HG03520 (cell line): ENCODE measurements around the gene BLOC1S6.

Experiments
- ATAC-seq: cut with Tn5 transposase; IDR thresholded peaks from one replicate; pipeline ENCODE4 v1.9.1; 2021; ENCODE audit warnings: mild to moderate bottlenecking, moderate library complexity; ENCODE audit not compliant: unreplicated experiment

BLOC1S6 gene

GRCh38 chr15:45587095-45587862, at the start of gene BLOC1S6:
Gene BLOC1S6, plus strand, starts transcription at chr15:45587379. Its CDS starts 65 bp downstream, at chr15:45587444.
- ATAC-seq, result peak; percentile 82

GRCh38 chr15:45539680-45540079, 47.5 kb upstream of the BLOC1S6 start:
- no peak for ATAC-seq

GRCh38 chr15:45540531-45540930, 46.6 kb upstream of the BLOC1S6 start:
- no peak for ATAC-seq

GRCh38 chr15:45543051-45543450, 44.1 kb upstream of the BLOC1S6 start:
- no peak for ATAC-seq

GRCh38 chr15:45544266-45545023, 42.7 kb upstream of the BLOC1S6 start:
- no peak for ATAC-seq

GRCh38 chr15:45546789-45547188, 40.4 kb upstream of the BLOC1S6 start:
- ATAC-seq, result no peak

- no peak for ATAC-seq
Observed at GRCh38 chr15:45548753-45549520, 38.2 kb upstream of the BLOC1S6 start.

GRCh38 chr15:45549541-45550220, 37.5 kb upstream of the BLOC1S6 start:
- ATAC-seq, result no peak

GRCh38 chr15:45550436-45550835, 36.7 kb upstream of the BLOC1S6 start:
- ATAC-seq, result no peak

GRCh38 chr15:45551676-45552075, 35.5 kb upstream of the BLOC1S6 start:
- no peak for ATAC-seq

GRCh38 chr15:45555934-45556608, 31.1 kb upstream of the BLOC1S6 start:
- ATAC-seq, result no peak

- no peak for ATAC-seq
Observed at GRCh38 chr15:45572617-45573016, 14.6 kb upstream of the BLOC1S6 start.

- no peak for ATAC-seq
Observed at GRCh38 chr15:45573961-45574629, 13.1 kb upstream of the BLOC1S6 start.

- no peak for ATAC-seq
Observed at GRCh38 chr15:45581919-45582318, 5.3 kb upstream of the BLOC1S6 start.

- no peak for ATAC-seq
Observed at GRCh38 chr15:45583731-45584639, 3.2 kb upstream of the BLOC1S6 start.

GRCh38 chr15:45585069-45585791, 1.9 kb upstream of the BLOC1S6 start:
- ATAC-seq, result no peak

GRCh38 chr15:45586125-45586524, 1.1 kb upstream of the BLOC1S6 start:
- ATAC-seq, result no peak

GRCh38 chr15:45586601-45587094, 531 bp upstream of the BLOC1S6 start:
- no peak for ATAC-seq
